Testis (tissue), 3 donors: ENCODE results near the gene RABGGTA. TPM values are rescaled to one million over a fixed set of nuclear protein-coding genes. Genes with fewer than 3 reads are reported as not detected.

Experiments
- DNase-seq: peaks from one replicate; pipeline ENCODE4 v3.0.0-alpha.2; 2019
- H3K27ac ChIP-seq, 2 donors: fragments of 200-600 bp; sonication (generic); one replicate each; pipeline ENCODE4 v1.5.1; 2019
- H3K27me3 ChIP-seq: fragments of 200-600 bp; sonication (generic); one replicate; pipeline ENCODE4 v1.5.1; 2019
- H3K36me3 ChIP-seq: fragments of 200-600 bp; sonication (generic); one replicate; pipeline ENCODE4 v1.5.1; 2017; ENCODE audit warnings: low read depth; ENCODE audit errors: missing control alignments
- H3K4me1 ChIP-seq: fragments of 200-600 bp; sonication (generic); one replicate; pipeline ENCODE4 v1.5.1; 2019
- H3K4me3 ChIP-seq, 2 donors: fragments of 200-600 bp; sonication (generic); one replicate each; pipeline ENCODE4 v1.5.1; 2017 to 2019
- H3K9me3 ChIP-seq: fragments of 200-600 bp; sonication (generic); one replicate; pipeline ENCODE4 v1.5.1; 2017
- POLR2A ChIP-seq: fragments of 450-650 bp; IDR thresholded peaks from one replicate; pipeline ENCODE4 v1.6.1; 2017; ENCODE audit warnings: antibody characterized with exemption, mild to moderate bottlenecking, moderate library complexity
- WGBS, 2 donors: methylation state at CpG; one replicate each; pipeline ENCODE4 v1.1.5; 2018; 5-methylcytosine and 5-hydroxymethylcytosine counted together
- intact Hi-C: fragments of 100-400 bp; cut with DNase I; formaldehyde crosslinking; loops from one replicate; pipeline ENCODE4 v1.15.1; 2023; ENCODE audit warnings: low total_unique reads
- polyA plus RNA-seq: library from polyadenylated mRNA; stranded (reverse); fragments of 350-450 nt; fragmentation: Illumina TruSeq; extraction: RNeasy Lipid Tissue Mini Kit (QIAGEN cat#74804); gene quantifications from one replicate; pipeline ENCODE4 v1.2.3, GENCODE V29; 2014; ENCODE audit warnings: low read depth, low replicate concordance; ENCODE audit not compliant: insufficient read depth
- total RNA-seq, 2 donors: library from RNA; depleted of rRNA; stranded (reverse); fragments of >200 nt; gene quantifications; one replicate each; pipeline ENCODE4 v1.2.3, GENCODE V29; 2016
- TF ChIP-seq, protein P1 (sequence below), 3 experiments: fragments of 450-650 bp in 2 of 3; fragments of 200-600 bp in 1 of 3; sonication (generic) in 1 of 3; IDR thresholded peaks; one replicate each; pipeline ENCODE4 v1.5.1; 2016 to 2019; ENCODE audit warnings: antibody characterized with exemption in 3 of 3, mild to moderate bottlenecking in 2 of 3, moderate library complexity in 1 of 3

The RABGGTA gene
- total and polyA plus RNA-seq, 3 donors from 2014 or later: 33.5 to 90.2 (median 70.9) TPM

DNA sequence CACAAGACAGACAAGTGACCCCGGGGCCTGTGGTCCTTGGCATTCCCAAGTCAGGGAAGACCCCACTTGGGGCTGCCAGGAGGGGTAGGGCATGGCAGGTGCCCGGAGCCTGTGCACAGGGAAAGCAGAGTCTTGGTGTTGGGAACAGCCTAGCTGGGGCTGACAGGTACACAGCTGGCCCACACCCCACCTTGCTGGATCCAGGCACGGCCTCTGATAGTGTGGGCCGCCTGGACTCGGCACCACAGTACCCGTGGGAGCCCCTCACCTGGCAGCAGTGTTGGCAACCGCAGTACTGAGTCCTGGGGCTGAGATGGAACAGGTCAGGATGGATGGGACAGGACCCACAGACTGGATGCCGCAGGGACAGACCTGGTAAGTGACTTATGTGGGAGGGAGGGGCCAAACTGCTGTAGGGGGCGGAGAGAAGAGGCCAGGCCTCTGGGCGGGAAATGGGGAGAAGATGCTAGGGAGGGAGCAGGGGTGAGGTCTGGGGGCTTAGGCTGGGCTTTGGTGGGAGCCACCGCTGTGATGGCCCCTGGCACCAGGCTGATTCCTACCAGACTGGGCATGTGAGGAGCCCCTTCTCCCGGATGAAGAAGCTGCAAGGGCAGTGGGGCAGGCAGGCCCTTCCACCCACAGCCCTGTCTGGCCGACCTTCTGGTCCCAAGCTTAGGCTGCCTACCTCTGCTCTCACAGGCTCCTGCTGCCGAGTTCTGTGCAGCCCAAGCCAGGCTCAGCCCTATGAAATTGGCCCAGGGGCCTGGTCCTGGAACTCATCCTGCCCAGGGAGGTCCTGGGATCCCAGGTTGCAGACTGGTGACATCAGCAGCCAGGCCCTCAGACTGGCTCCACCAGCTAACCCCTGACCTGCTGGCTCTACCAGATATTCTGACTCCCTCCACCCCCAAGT is 8.3 kb downstream of the RABGGTA start, which contains the start of gene TGM1:
Gene TGM1 (minus strand): TSS at position 357 of the 913 bp plus-strand sequence. CDS start 825 bp downstream, outside the sequence.
- Histone ChIP-seq H3K36me3 (no peaks in the 10 kb centered on the region), H3K4me3 (no peak within 1 kb of the TSS), H3K27ac (no peak within 1 kb of the TSS), H3K4me1 (no peaks in the 10 kb centered on the region), H3K9me3 (no peaks in the 10 kb centered on the region), H3K27me3 (no peaks in the 10 kb centered on the region)
- intact Hi-C loops: no loop called here
- 88 to 89% methylated on average over 13 to 14 of the region's 14 CpGs for WGBS, 2 donors
- DNase-seq: no peak
- TF ChIP-seq, protein P1, sequence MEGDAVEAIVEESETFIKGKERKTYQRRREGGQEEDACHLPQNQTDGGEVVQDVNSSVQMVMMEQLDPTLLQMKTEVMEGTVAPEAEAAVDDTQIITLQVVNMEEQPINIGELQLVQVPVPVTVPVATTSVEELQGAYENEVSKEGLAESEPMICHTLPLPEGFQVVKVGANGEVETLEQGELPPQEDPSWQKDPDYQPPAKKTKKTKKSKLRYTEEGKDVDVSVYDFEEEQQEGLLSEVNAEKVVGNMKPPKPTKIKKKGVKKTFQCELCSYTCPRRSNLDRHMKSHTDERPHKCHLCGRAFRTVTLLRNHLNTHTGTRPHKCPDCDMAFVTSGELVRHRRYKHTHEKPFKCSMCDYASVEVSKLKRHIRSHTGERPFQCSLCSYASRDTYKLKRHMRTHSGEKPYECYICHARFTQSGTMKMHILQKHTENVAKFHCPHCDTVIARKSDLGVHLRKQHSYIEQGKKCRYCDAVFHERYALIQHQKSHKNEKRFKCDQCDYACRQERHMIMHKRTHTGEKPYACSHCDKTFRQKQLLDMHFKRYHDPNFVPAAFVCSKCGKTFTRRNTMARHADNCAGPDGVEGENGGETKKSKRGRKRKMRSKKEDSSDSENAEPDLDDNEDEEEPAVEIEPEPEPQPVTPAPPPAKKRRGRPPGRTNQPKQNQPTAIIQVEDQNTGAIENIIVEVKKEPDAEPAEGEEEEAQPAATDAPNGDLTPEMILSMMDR (IDR thresholded peaks at IDR 0.05): no peak
- no peak for TF ChIP-seq POLR2A

DNA sequence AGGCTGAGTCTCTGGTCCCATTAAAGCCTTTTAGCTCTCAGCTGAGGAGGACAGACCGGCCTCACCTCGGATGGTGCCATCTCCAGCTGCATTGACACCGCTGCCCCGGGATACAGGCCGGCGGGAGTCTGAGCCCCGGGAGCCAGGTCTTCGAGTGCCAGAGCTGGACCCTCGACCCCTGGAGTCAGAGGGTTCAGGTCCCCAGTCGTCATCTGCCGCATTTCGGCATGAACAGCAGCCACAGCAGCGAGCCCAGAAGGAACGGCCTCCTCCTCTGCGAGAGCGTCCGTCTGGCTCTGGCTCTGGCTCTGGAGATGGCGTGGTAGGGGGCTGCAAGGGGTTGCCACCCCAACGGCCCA is 9.4 kb downstream of the RABGGTA start:
- H3K4me3 ChIP-seq: no peak overlapping the region
- DNase-seq: no peak
- TF ChIP-seq, protein P1 (IDR thresholded peaks at IDR 0.05): no peak
- TF ChIP-seq POLR2A: no peak
- no peaks in the 10 kb centered on the region for H3K36me3 ChIP-seq
- no peak overlapping the region for H3K27ac ChIP-seq
- WGBS, 2 donors: 88 to 94% methylated on average over 7 to 19 of the region's 19 CpGs
- H3K9me3 ChIP-seq: no peaks in the 10 kb centered on the region
- no peaks in the 10 kb centered on the region for H3K4me1 ChIP-seq
- no peaks in the 10 kb centered on the region for H3K27me3 ChIP-seq
- intact Hi-C loops: no loop called here

DNA sequence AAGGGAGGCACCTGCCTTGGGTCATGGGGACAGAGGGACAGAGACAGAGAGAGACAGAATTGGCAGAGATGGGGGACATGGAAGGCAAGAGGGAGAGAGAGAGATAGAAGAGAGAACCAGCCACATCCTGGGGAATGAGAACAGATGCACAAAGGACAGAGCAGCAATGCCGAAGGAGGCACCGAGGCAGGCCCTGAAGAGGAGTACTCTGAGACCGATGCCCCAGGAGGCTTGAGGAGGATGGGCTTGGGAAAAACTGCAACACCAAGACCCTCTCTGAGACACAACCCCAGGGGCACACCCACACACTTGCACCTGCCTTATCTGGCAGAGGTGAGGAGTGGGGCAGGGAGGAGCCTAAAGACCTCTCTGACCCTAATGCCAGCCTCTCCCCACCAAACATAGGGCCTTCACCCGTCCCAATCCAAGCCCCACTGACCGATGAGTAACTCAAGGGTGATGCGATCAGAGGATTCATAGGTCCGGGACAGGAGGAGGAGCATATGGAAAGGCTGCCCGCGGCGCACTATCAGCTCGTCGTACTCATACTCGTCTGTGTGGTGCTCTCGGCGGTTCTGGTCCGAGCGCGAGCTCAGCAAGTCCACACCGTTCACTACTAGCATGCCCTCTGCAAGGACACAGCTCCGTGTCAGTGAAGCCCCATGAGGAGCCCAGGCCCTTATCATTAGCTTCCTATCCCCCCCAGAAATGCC is 10.0 kb downstream of the RABGGTA start:
- Histone ChIP-seq H3K27me3 (no peaks in the 10 kb centered on the region), H3K36me3 (no peaks in the 10 kb centered on the region), H3K4me3 (no peak overlapping the region), H3K27ac (no peak overlapping the region), H3K4me1 (no peaks in the 10 kb centered on the region), H3K9me3 (no peaks in the 10 kb centered on the region)
- intact Hi-C loops: no loop called here
- DNase-seq: no peak
- WGBS, 2 donors: 93 to 96% methylated on average over 20 of the region's 20 CpGs
- TF ChIP-seq, protein P1 (IDR thresholded peaks at IDR 0.05): no peak
- TF ChIP-seq POLR2A: no peak

DNA sequence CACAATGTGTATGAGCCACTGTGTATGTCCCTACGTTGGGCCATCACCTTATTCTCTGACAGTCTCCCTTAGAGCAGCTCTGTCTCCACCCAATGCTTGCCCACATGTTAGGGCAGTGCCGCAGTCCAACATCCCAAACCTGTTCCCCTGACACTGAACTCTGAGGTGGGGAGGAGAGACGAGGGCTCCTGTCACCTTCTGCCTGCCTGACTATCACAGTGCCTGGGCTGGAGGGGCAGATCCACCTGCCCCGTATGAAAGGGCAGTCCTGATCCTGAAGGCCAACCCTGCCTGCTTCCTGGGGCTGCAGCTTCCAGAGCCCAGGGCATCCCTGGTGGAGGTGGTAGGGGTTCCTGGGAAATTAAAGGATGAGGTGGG is 10.6 kb downstream of the RABGGTA start:
- TF ChIP-seq, protein P1 (IDR thresholded peaks at IDR 0.05): no peak
- no peak for TF ChIP-seq POLR2A
- no peak overlapping the region for H3K4me3 ChIP-seq
- H3K9me3 ChIP-seq: no peaks in the 10 kb centered on the region
- no peaks in the 10 kb centered on the region for H3K4me1 ChIP-seq
- intact Hi-C loops: no loop called here
- H3K27ac ChIP-seq: no peak overlapping the region
- H3K36me3 ChIP-seq: no peaks in the 10 kb centered on the region
- H3K27me3 ChIP-seq: no peaks in the 10 kb centered on the region
- no peak for DNase-seq
- WGBS, 2 donors: 76 to 94% methylated on average over 3 to 4 of the region's 4 CpGs
